ENCODE results near the gene SFXN1.
"Not testable (repeated sequence)": the region's sequence is repeated elsewhere in the genome, so short reads cannot be mapped to it uniquely, and the experiment has no call there.

Gene SFXN1

GRCh38 chr5:175523292-175523691 lies 44.9 kb downstream of the SFXN1 start:
- H3K36me3 Mint-ChIP-seq (ENCODE audit: low read depth) = peaks cover 68% of the 10 kb centered on the region
- peak overlapping the region; percentile 70 for H3K4me3 Mint-ChIP-seq
- H3K4me1 Mint-ChIP-seq (ENCODE audit: low read depth) = peaks cover 56% of the 10 kb centered on the region
- peaks cover 12% of the 10 kb centered on the region for H3K9me3 Mint-ChIP-seq
- no peaks in the 10 kb centered on the region for H3K27me3 Mint-ChIP-seq (ENCODE audit: low read depth)
- no peak for DNase-seq (ENCODE audit: low spot score)
- peak overlapping the region; percentile 75 for H3K27ac Mint-ChIP-seq

GRCh38 chr5:175524211-175524610 lies 45.9 kb downstream of the SFXN1 start:
- Mint-ChIP-seq H3K36me3 (ENCODE audit: low read depth) (peaks cover 64% of the 10 kb centered on the region), H3K4me3 (peak overlapping the region; percentile 37), H3K27me3 (ENCODE audit: low read depth) (no peaks in the 10 kb centered on the region), H3K9me3 (peaks cover 3% of the 10 kb centered on the region), H3K27ac (peak overlapping the region; percentile 38), H3K4me1 (ENCODE audit: low read depth) (peaks cover 52% of the 10 kb centered on the region)
- no peak for DNase-seq (ENCODE audit: low spot score)

- no peak for DNase-seq (ENCODE audit: low spot score)
- Mint-ChIP-seq H3K27me3 (ENCODE audit: low read depth) (no peaks in the 10 kb centered on the region), H3K4me1 (ENCODE audit: low read depth) (peaks cover 31% of the 10 kb centered on the region), H3K27ac (no peak overlapping the region), H3K9me3 (no peaks in the 10 kb centered on the region), H3K4me3 (no peak overlapping the region), H3K36me3 (ENCODE audit: low read depth) (peaks cover 52% of the 10 kb centered on the region)
Observed at GRCh38 chr5:175526691-175527090, 48.3 kb downstream of the SFXN1 start.

- Mint-ChIP-seq H3K4me3 (no peak overlapping the region), H3K27me3 (ENCODE audit: low read depth) (no peaks in the 10 kb centered on the region), H3K27ac (no peak overlapping the region), H3K4me1 (ENCODE audit: low read depth) (peaks cover 22% of the 10 kb centered on the region), H3K36me3 (ENCODE audit: low read depth) (peaks cover 31% of the 10 kb centered on the region), H3K9me3 (no peaks in the 10 kb centered on the region)
- no peak for DNase-seq (ENCODE audit: low spot score)
Observed at GRCh38 chr5:175531361-175531760, 53.0 kb downstream of the SFXN1 start.

GRCh38 chr5:175534070-175534932 lies 55.9 kb downstream of the SFXN1 start:
- peak overlapping the region; percentile 70 for H3K4me3 Mint-ChIP-seq
- H3K4me1 Mint-ChIP-seq (ENCODE audit: low read depth) = peaks cover 28% of the 10 kb centered on the region

GRCh38 chr5:175535331-175535730 lies 57.0 kb downstream of the SFXN1 start:
- not testable (repeated sequence) for H3K4me3 Mint-ChIP-seq; DNase-seq (ENCODE audit: low spot score); H3K27me3 Mint-ChIP-seq (ENCODE audit: low read depth); H3K9me3 Mint-ChIP-seq; H3K27ac Mint-ChIP-seq
- Mint-ChIP-seq H3K36me3 (ENCODE audit: low read depth) (peaks cover 10% of the 10 kb centered on the region), H3K4me1 (ENCODE audit: low read depth) (peaks cover 28% of the 10 kb centered on the region)

More at GRCh38 chr5:175534070-175534932, 55.9 kb downstream of the SFXN1 start:
- Mint-ChIP-seq H3K9me3 (no peaks in the 10 kb centered on the region), H3K36me3 (ENCODE audit: low read depth) (peaks cover 17% of the 10 kb centered on the region), H3K27me3 (ENCODE audit: low read depth) (no peaks in the 10 kb centered on the region), H3K27ac (no peak overlapping the region)
- DNase-seq (ENCODE audit: low spot score) = peak; percentile 79

- no peaks in the 10 kb centered on the region for H3K27me3 Mint-ChIP-seq (ENCODE audit: low read depth)
- H3K9me3 Mint-ChIP-seq = no peaks in the 10 kb centered on the region
- peaks cover 8% of the 10 kb centered on the region for H3K36me3 Mint-ChIP-seq (ENCODE audit: low read depth)
- H3K4me3 Mint-ChIP-seq = no peak overlapping the region
- peaks cover 28% of the 10 kb centered on the region for H3K4me1 Mint-ChIP-seq (ENCODE audit: low read depth)
- H3K27ac Mint-ChIP-seq = peak overlapping the region; percentile 45
- DNase-seq (ENCODE audit: low spot score) = no peak
Observed at GRCh38 chr5:175535796-175536195, 57.4 kb downstream of the SFXN1 start.

GRCh38 chr5:175538576-175538975 lies 60.2 kb downstream of the SFXN1 start:
- peaks cover 35% of the 10 kb centered on the region for H3K4me1 Mint-ChIP-seq (ENCODE audit: low read depth)
- H3K4me3 Mint-ChIP-seq = no peak overlapping the region
- H3K9me3 Mint-ChIP-seq = no peaks in the 10 kb centered on the region
- DNase-seq (ENCODE audit: low spot score) = no peak
- H3K27me3 Mint-ChIP-seq (ENCODE audit: low read depth) = no peaks in the 10 kb centered on the region
- H3K27ac Mint-ChIP-seq = no peak overlapping the region
- peaks cover 2% of the 10 kb centered on the region for H3K36me3 Mint-ChIP-seq (ENCODE audit: low read depth)

- H3K27me3 Mint-ChIP-seq (ENCODE audit: low read depth) = no peaks in the 10 kb centered on the region
- no peaks in the 10 kb centered on the region for H3K9me3 Mint-ChIP-seq
- no peak for DNase-seq (ENCODE audit: low spot score)
- no peak overlapping the region for H3K27ac Mint-ChIP-seq
- H3K4me1 Mint-ChIP-seq (ENCODE audit: low read depth) = peaks cover 26% of the 10 kb centered on the region
- peaks cover 2% of the 10 kb centered on the region for H3K36me3 Mint-ChIP-seq (ENCODE audit: low read depth)
- H3K4me3 Mint-ChIP-seq = no peak overlapping the region
Observed at GRCh38 chr5:175539936-175540335, 61.6 kb downstream of the SFXN1 start.

- H3K9me3 Mint-ChIP-seq = no peaks in the 10 kb centered on the region
- H3K4me3 Mint-ChIP-seq = no peak overlapping the region
- H3K36me3 Mint-ChIP-seq (ENCODE audit: low read depth) = no peaks in the 10 kb centered on the region
- no peak for DNase-seq (ENCODE audit: low spot score)
- H3K27ac Mint-ChIP-seq = no peak overlapping the region
- peaks cover 17% of the 10 kb centered on the region for H3K4me1 Mint-ChIP-seq (ENCODE audit: low read depth)
- peaks cover 3% of the 10 kb centered on the region for H3K27me3 Mint-ChIP-seq (ENCODE audit: low read depth)
Observed at GRCh38 chr5:175541264-175541663, 62.9 kb downstream of the SFXN1 start.

GRCh38 chr5:175542232-175542965 lies 64.0 kb downstream of the SFXN1 start:
- Mint-ChIP-seq H3K4me3 (no peak overlapping the region), H3K9me3 (no peaks in the 10 kb centered on the region), H3K36me3 (ENCODE audit: low read depth) (no peaks in the 10 kb centered on the region), H3K27me3 (ENCODE audit: low read depth) (peaks cover 9% of the 10 kb centered on the region), H3K27ac (no peak overlapping the region), H3K4me1 (ENCODE audit: low read depth) (peaks cover 17% of the 10 kb centered on the region)
- no peak for DNase-seq (ENCODE audit: low spot score)

- no peak overlapping the region for H3K4me3 Mint-ChIP-seq
- H3K27me3 Mint-ChIP-seq (ENCODE audit: low read depth) = peaks cover 12% of the 10 kb centered on the region
- no peak for DNase-seq (ENCODE audit: low spot score)
- H3K4me1 Mint-ChIP-seq (ENCODE audit: low read depth) = peaks cover 17% of the 10 kb centered on the region
- no peaks in the 10 kb centered on the region for H3K9me3 Mint-ChIP-seq
- no peak overlapping the region for H3K27ac Mint-ChIP-seq
- no peaks in the 10 kb centered on the region for H3K36me3 Mint-ChIP-seq (ENCODE audit: low read depth)
Observed at GRCh38 chr5:175542966-175543235, 64.5 kb downstream of the SFXN1 start.

- peaks cover 11% of the 10 kb centered on the region for H3K4me1 Mint-ChIP-seq (ENCODE audit: low read depth)
- peaks cover 23% of the 10 kb centered on the region for H3K27me3 Mint-ChIP-seq (ENCODE audit: low read depth)
- no peak overlapping the region for H3K4me3 Mint-ChIP-seq
- no peak overlapping the region for H3K27ac Mint-ChIP-seq
- DNase-seq (ENCODE audit: low spot score) = no peak
- no peaks in the 10 kb centered on the region for H3K9me3 Mint-ChIP-seq
- H3K36me3 Mint-ChIP-seq (ENCODE audit: low read depth) = no peaks in the 10 kb centered on the region
Observed at GRCh38 chr5:175544108-175544511, 65.8 kb downstream of the SFXN1 start.

GRCh38 chr5:175544586-175544985 lies 66.2 kb downstream of the SFXN1 start:
- Mint-ChIP-seq H3K4me1 (ENCODE audit: low read depth) (peaks cover 11% of the 10 kb centered on the region), H3K4me3 (no peak overlapping the region), H3K27ac (no peak overlapping the region), H3K9me3 (no peaks in the 10 kb centered on the region), H3K27me3 (ENCODE audit: low read depth) (peaks cover 24% of the 10 kb centered on the region), H3K36me3 (ENCODE audit: low read depth) (no peaks in the 10 kb centered on the region)
- no peak for DNase-seq (ENCODE audit: low spot score)

Measured in T-helper 2 cell treated with Interferon-gamma antibody and Interleukin-4, amounts not matched to agents 5 μg/mL and 100 μg/mL, for 36 hours (primary cell).